Stimulated activated naive CD8-positive, alpha-beta T cell treated with anti-CD3 and anti-CD28 coated beads, Interleukin-15, amount 100 ng/mL, for 72 hours (primary cell): ENCODE measurements around the gene CEP162.
"Not testable (repeated sequence)": the region's sequence is repeated elsewhere in the genome, so short reads cannot be mapped to it uniquely, and the experiment has no call there.

Source experiments
- ATAC-seq: fragments of 150-1000 bp; cut with Tn5 transposase; 2 replicates; pipeline ENCODE4 v1.10.0; 2021; ENCODE audit warnings: mild to moderate bottlenecking, moderate library complexity
- DNase-seq, 2 donors: peaks; one replicate each; pipeline ENCODE4 v3.0.0; 2021 to 2022
- H3K27ac Mint-ChIP-seq, 2 donors: one replicate each; pipeline ENCODE4 v1.8.0; 2022; ENCODE audit warnings: mild to moderate bottlenecking in 2 of 2, mixed read lengths in 2 of 2, moderate library complexity in 2 of 2
- H3K27me3 Mint-ChIP-seq: one replicate; pipeline ENCODE4 v1.8.0; 2022; ENCODE audit warnings: mixed read lengths
- H3K4me1 Mint-ChIP-seq: one replicate; pipeline ENCODE4 v1.8.0; 2022; ENCODE audit warnings: mild to moderate bottlenecking, mixed read lengths
- H3K4me3 Mint-ChIP-seq, 2 donors: one replicate each; pipeline ENCODE4 v1.8.0; 2022; ENCODE audit warnings: mild to moderate bottlenecking in 2 of 2, mixed read lengths in 2 of 2, moderate library complexity in 1 of 2
- H3K9me3 Mint-ChIP-seq, 2 donors: one replicate each; pipeline ENCODE4 v1.8.0; 2022; ENCODE audit warnings: mixed read lengths in 2 of 2

Gene CEP162

DNA sequence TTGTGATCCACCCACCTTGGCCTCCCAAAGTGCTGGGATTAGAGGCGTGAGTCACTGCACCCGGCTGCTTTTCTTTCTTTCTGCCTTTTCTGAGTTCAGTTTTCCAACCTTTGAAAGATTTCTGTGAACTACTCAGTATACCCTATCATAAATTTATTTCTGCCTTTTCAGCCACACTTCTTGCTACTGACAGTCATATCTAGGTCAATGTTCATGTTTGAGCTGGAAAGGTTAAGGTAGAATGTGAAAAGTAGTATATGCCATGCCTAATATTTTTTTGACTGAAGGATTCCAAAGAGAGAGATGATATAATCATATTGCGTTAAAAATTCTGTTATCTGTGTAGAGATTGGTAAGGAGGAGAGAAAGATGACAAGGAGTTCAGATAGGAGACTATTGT, 25.9 kb upstream of the CEP162 start:
- Mint-ChIP-seq H3K27ac (no peak overlapping the region), H3K27me3 (peaks cover 39% of the 10 kb centered on the region), H3K9me3 (no peaks in the 10 kb centered on the region), H3K4me3 (no peak overlapping the region), H3K4me1 (no peaks in the 10 kb centered on the region)
- DNase-seq: no peak
- no peak for ATAC-seq

DNA sequence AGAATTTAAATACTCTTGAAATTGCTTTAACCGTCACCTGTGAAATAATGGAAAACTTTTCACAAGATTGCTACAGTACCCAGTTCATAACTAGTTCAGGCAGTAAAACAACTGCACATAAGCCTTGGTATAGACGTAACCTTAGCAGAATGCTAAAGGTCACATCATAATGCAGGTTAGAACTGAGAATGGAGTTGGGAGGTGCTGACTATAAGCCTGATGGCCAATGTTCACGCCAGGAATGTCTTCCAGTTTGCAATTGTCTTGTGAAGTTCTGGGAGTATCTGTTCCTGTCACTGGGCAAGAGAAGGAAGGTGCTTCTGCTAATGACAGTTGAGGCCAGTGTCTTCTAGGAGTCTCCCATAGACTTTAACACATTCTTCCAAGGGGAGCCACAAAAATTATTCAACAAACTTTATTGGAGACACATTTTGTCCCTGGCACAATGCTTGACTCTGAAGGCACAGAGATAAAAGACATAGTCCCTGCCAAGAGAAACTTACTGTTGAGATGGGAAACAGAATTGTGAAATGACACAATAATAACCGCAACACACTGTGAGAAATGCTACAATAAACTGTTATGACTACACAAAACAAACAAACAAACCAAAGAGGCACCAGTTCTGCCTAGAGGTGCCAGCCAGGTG, 24.6 kb upstream of the CEP162 start:
- DNase-seq (no peak), ATAC-seq (no peak)
- H3K4me3 Mint-ChIP-seq: no peak overlapping the region
- H3K4me1 Mint-ChIP-seq: no peaks in the 10 kb centered on the region
- H3K27me3 Mint-ChIP-seq: peaks cover 37% of the 10 kb centered on the region
- H3K9me3 Mint-ChIP-seq: no peaks in the 10 kb centered on the region
- no peak overlapping the region for H3K27ac Mint-ChIP-seq

DNA sequence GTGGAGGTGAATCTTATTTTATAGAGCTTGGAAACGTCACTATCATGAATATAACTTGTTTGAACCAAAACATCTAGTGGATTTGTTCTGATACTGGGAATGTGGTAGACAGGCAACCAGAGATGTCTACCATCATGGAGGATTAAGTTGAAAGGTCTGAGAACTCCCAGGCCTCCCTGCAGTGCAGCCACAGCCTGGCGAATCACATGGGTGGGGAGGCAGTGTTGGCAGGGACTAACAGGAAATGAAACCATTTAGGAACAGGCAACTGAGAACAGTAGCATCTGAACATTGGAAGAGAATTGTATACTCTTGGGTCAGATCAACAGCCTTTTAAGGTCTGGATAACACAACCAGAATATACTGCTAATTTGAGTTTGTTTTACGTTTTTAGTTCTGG, 22.3 kb upstream of the CEP162 start:
- no peaks in the 10 kb centered on the region for H3K9me3 Mint-ChIP-seq
- H3K27ac Mint-ChIP-seq: no peak overlapping the region
- no peaks in the 10 kb centered on the region for H3K4me1 Mint-ChIP-seq
- H3K4me3 Mint-ChIP-seq: no peak overlapping the region
- no peak for DNase-seq
- ATAC-seq: no peak
- peaks cover 33% of the 10 kb centered on the region for H3K27me3 Mint-ChIP-seq

DNA sequence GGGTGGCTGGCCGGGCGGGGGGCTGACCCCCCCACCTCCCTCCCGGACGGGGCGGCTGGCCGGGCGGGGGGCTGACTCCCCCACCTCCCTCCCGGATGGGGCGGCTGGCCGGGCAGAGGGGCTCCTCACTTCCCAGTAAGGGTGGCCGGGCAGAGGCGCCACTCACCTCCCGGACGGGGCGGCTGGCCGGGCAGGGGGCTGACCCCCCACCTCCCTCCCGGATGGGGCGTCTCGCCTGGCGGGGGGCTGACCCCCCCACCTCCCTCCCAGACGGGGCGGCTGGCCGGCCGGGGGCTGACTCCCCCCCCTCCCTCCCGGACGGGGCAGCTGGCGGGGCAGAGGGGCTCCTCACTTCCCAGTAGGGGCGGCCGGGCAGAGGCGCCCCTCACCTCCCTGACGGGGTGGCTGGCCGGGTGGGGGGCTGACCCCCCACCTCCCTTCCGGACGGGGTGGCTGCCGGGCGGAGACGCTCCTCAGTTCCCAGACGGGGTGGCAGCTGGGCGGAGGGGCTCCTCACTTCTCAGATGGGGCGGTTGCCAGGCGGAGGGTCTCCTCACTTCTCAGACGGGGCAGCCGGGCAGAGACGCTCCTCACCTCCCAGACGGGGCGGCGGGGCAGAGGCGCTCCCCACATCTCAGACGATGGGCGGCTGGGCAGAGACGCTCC, 17.1 kb upstream of the CEP162 start:
- H3K9me3 Mint-ChIP-seq, H3K27me3 Mint-ChIP-seq, H3K27ac Mint-ChIP-seq, H3K4me3 Mint-ChIP-seq, DNase-seq, H3K4me1 Mint-ChIP-seq, ATAC-seq: not testable (repeated sequence)

DNA sequence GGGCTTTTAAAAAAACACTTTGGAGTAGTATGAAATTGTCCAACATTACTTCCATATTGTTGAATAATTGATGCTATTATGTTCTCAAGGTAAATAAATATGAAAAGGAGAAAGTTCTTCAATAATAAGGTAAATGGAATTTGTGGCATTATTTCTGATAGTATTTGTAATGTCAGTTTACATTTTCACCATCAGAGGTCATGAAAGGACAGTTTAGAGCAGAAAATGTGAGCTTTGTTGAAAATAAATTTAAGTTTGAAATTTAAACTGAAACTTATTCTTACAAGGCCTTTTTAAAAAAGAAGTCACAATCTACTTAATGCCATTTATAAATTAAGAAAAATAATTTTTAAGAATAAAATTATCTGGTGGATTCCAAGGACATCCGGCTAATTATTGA, 15.8 kb upstream of the CEP162 start:
- Mint-ChIP-seq H3K4me3 (no peak overlapping the region), H3K27ac (no peak overlapping the region), H3K9me3 (no peaks in the 10 kb centered on the region), H3K27me3 (peaks cover 6% of the 10 kb centered on the region), H3K4me1 (no peaks in the 10 kb centered on the region)
- ATAC-seq (no peak), DNase-seq (no peak)

DNA sequence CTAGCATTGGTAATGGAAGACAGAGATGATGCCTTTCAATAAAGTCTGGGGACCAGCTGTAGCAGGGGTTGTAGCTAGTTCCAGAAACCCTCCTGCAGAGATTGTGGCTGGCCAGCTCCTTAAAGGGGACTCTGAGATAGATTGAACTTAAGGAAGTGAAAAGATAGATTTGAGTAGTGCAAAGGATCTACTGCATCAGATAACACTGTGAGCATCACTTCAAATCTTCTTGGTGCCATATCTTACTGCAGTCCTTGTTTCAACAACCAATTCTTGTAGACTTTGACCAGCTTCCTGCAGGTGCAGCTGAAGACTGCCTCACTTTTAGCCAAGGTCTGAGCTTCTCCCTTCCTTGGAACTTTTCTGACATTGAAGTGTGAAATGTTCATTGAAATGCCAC, 14.8 kb upstream of the CEP162 start:
- H3K27me3 Mint-ChIP-seq: peaks cover 13% of the 10 kb centered on the region
- H3K27ac Mint-ChIP-seq: no peak overlapping the region
- ATAC-seq (no peak), DNase-seq (no peak)
- H3K4me3 Mint-ChIP-seq: no peak overlapping the region
- peaks cover 0 to 7% of the 10 kb centered on the region in 2 donors for H3K9me3 Mint-ChIP-seq
- no peaks in the 10 kb centered on the region for H3K4me1 Mint-ChIP-seq

DNA sequence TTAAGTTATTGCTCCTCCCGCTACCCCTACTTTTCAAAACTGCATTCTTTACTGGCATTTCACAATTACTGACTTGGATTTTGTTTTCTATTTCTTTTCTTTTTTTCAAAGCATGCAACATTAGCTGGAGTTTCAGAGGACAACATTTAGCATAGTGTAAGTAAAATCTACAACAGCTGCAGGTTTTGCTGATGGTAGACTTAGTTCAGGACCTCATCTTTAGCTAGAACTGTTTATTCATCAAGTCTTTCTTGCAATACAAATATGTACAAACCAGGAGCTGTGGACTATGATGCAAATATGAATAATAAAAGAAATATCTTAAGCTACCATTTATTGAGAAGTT, 728 bp upstream of the CEP162 start:
- H3K4me1 Mint-ChIP-seq: peaks cover 9% of the 10 kb centered on the region
- no peaks in the 10 kb centered on the region for H3K9me3 Mint-ChIP-seq
- H3K27ac Mint-ChIP-seq: no peak overlapping the region
- H3K27me3 Mint-ChIP-seq: peaks cover 6% of the 10 kb centered on the region
- no peak for DNase-seq
- ATAC-seq: no peak
- peak overlapping the region; percentile 95 for H3K4me3 Mint-ChIP-seq

DNA sequence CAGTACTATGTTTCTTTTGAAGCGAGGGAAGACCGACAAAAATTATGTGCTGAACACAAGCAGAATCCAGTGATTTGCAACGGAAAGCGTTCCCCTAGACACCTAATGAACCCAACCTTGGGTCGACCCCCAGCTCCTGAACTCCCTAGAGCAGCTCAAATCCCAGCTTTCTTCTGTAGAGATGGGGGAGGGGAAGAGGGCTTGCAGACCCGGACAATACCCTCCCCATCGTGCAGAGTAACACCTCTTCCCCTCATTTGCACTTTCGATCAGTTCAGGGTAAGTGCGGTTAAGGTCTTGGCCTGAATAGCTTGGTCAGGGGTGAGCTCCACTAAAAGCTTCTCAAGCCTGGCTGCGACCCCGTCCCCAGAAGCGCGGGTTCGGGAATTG, 404 bp downstream of the CEP162 start:
- DNase-seq: no peak
- no peaks in the 10 kb centered on the region for H3K27me3 Mint-ChIP-seq
- no peaks in the 10 kb centered on the region for H3K9me3 Mint-ChIP-seq
- peak overlapping the region; percentile 94 to 95 for H3K27ac Mint-ChIP-seq
- H3K4me3 Mint-ChIP-seq: peak overlapping the region; percentile 95
- H3K4me1 Mint-ChIP-seq: peaks cover 9% of the 10 kb centered on the region
- peak; percentile 46 for ATAC-seq

DNA sequence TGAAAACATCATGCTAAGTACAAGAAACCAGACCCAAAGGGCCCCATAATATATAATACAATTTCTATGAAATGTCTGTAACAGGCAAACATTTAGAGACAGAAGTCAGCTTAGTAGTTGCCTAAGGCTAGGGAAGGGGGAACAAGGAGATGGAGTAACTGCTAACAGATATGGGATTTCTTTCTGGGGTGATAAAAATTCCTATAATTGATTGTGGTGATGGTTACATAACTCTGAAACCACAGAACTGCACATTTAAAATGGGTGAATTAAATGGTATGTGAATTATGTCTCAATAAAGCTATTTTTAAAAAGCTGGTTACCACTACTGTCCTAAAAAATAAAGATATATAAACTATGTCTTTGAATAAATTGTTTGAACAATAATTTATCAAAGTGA, 3.2 kb downstream of the CEP162 start:
- DNase-seq: no peak
- H3K27me3 Mint-ChIP-seq: no peaks in the 10 kb centered on the region
- no peak overlapping the region for H3K27ac Mint-ChIP-seq
- ATAC-seq: no peak
- peaks cover 9% of the 10 kb centered on the region for H3K4me1 Mint-ChIP-seq
- H3K4me3 Mint-ChIP-seq: no peak overlapping the region
- no peaks in the 10 kb centered on the region for H3K9me3 Mint-ChIP-seq

DNA sequence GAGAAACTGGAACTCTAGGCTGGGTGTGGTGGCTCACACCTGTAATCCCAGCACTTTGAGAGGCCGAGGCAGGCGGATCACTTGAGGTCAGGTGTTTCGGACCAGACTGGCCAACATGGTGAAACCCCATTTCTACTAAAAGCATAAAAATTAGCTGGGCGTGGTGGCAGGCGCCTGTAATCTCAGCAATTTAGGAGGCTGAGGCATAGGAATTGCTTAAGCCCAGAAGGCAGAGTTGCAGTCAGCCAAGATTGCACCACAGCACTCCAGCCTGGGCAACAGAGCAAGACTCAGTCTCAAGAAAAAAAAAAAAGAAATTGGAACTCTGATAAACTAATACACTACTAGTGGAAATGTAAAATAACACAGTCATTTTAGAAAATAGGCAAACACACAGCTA, 3.8 kb downstream of the CEP162 start:
- not testable (repeated sequence) for H3K4me1 Mint-ChIP-seq, H3K4me3 Mint-ChIP-seq, DNase-seq, H3K27me3 Mint-ChIP-seq, H3K9me3 Mint-ChIP-seq, H3K27ac Mint-ChIP-seq, ATAC-seq

DNA sequence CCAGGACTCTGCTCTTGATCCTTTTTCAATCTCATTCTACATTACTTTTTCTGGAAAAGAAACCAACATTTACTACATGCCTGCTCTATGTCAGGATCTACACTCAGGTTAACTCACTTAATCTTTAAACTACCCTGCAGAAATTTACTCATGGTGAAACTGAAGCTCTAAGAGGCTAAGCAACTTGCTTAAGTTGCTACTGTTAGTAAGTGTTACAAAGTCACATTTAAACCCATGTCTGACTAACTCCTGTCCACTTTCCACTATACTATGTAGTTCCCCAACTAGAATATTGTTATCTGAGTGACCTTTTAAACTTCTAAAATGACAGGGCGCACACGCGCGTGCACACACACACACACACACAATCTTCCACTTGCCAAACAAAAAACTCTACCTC, 5.0 kb downstream of the CEP162 start:
- no peak overlapping the region for H3K4me3 Mint-ChIP-seq
- H3K27me3 Mint-ChIP-seq: no peaks in the 10 kb centered on the region
- no peak overlapping the region for H3K27ac Mint-ChIP-seq
- ATAC-seq: no peak
- DNase-seq: no peak
- H3K9me3 Mint-ChIP-seq: no peaks in the 10 kb centered on the region
- no peaks in the 10 kb centered on the region for H3K4me1 Mint-ChIP-seq

DNA sequence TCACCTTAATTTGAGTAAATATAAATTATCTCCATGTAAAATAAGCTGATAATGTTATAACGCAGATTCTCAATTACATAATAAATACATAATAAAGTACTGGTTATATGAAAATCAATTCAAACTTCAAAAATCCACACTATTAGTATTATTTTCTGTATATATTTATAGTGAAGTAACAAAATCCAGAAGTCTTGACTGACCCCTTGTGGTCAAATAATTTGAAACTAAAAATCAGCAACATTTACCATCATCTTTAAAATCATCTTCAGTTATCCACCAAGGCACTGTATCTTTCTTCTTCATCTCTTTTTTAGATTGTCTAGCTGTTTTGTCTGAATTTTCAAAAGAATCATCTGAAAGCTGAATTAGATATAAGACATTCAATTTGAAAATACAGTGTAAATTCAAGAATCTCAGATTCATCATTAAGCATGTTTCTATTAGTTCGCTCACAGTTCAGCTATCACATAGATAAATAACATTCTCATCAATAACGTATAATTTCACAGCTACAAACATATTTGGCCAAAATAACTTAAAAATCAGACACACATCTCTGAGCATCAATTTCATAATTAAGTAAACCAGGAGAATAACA, 6.5 kb downstream of the CEP162 start:
- Mint-ChIP-seq H3K27me3 (no peaks in the 10 kb centered on the region), H3K4me3 (no peak overlapping the region), H3K4me1 (no peaks in the 10 kb centered on the region), H3K9me3 (no peaks in the 10 kb centered on the region), H3K27ac (no peak overlapping the region)
- DNase-seq: no peak
- no peak for ATAC-seq

DNA sequence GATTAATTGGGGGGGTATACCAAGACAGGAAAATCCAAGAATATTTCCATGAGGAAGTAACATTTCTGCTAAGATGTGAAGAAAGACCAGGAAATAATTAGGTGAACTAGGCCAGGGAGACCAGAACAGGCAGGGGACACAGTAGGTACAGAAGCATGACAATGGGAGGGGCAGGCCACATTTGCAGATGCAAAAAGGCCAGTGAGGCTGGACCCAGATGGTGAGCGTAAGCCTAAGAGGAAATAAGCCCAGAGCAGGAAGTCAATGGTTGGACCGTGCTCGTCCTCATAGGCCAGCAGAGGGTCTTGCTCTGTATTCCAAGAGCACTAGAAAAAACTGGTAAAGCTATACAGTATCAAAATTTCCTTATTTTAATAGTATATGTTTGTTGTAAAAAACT, 9.4 kb downstream of the CEP162 start:
- no peaks in the 10 kb centered on the region for H3K4me1 Mint-ChIP-seq
- no peaks in the 10 kb centered on the region for H3K27me3 Mint-ChIP-seq

DNA sequence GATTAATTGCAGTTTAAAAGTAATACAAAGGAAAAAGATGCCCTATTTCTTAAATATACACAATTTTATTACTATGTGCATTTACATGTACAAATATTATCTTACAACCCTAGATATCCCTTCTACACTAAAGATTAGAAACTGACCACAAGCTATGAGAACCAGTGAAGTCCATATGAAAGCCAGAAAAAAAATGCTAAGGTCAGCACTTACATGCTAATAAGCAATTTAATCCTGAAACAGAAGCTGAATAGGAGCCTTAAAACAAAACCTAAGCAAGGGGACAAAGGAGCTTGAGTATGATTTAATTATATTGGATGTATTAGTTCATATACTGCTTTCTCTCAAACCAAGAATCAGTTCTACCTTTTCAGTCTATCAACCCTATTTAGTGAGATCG, 14.2 kb downstream of the CEP162 start:
- Mint-ChIP-seq H3K27ac (no peak overlapping the region), H3K9me3 (no peaks in the 10 kb centered on the region), H3K4me3 (no peak overlapping the region), H3K4me1 (no peaks in the 10 kb centered on the region), H3K27me3 (no peaks in the 10 kb centered on the region)
- ATAC-seq: no peak
- no peak for DNase-seq

More for the DNA sequence above, 9.4 kb downstream of the CEP162 start:
- Mint-ChIP-seq H3K4me3 (no peak overlapping the region), H3K27ac (no peak overlapping the region), H3K9me3 (no peaks in the 10 kb centered on the region)
- DNase-seq (no peak), ATAC-seq (no peak)

DNA sequence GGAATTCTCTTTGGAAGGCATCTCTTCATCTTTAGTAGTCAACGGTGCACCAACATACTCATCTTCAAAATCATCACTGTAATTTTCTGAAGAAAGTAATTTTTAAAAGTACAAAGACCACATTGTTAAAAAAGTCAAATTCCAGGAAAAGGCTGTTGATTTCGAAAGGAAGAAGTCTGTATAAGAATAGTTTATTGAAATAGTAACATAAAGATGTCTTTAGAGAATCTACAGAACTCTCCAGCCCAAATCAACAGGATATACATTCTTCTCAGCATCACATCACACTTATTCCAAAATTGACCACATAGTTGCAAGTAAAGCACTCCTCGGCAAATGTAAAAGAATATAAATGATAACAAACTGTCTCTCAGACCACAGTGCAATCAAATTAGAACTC, 23.4 kb downstream of the CEP162 start:
- H3K27me3 Mint-ChIP-seq: no peaks in the 10 kb centered on the region
- no peaks in the 10 kb centered on the region for H3K4me1 Mint-ChIP-seq
- DNase-seq (no peak), ATAC-seq (no peak)
- H3K4me3 Mint-ChIP-seq: no peak overlapping the region
- no peak overlapping the region for H3K27ac Mint-ChIP-seq
- H3K9me3 Mint-ChIP-seq: no peaks in the 10 kb centered on the region

DNA sequence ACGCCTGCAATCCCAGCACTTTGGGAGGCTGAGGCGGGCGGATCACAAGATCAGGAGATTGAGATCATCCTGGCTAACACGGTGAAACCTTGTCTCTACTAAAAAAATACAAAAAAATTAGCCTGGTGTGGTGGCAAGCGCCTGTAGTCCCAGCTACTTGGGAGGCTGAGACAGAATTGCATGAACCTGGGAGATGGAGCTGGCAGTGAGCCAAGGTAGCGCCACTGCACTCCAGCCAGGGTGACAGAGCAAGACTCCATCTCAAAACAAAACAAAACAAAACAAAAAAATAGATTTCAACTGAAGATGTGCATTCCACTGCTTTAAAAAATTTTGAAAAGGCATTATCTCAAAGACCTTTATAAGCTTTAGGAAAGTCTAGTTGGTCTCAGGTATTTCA, 27.5 kb downstream of the CEP162 start:
- H3K4me1 Mint-ChIP-seq, ATAC-seq, H3K4me3 Mint-ChIP-seq, H3K9me3 Mint-ChIP-seq, DNase-seq, H3K27me3 Mint-ChIP-seq, H3K27ac Mint-ChIP-seq: not testable (repeated sequence)

DNA sequence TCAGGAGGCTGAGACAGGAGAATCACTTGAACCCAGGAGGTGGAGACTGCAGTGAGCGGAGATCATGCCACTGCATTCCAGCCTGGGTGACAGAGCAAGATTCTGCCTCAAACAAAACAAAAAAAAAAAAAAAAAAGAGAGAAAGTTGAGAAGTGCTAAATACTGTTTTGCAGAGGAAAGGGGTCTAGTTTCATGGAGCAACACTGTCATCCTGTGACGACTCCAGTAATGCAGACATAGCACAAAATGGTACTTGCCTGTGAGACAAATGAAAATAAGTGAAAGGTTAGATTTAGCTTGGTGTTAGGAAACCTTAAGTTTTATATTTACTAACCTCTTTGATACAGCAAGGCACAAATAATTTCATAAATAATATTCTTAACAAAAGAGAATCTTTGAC, 29.7 kb downstream of the CEP162 start:
- H3K4me3 Mint-ChIP-seq: no peak overlapping the region
- no peaks in the 10 kb centered on the region for H3K27me3 Mint-ChIP-seq
- DNase-seq (no peak), ATAC-seq (no peak)
- H3K9me3 Mint-ChIP-seq: no peaks in the 10 kb centered on the region
- H3K27ac Mint-ChIP-seq: no peak overlapping the region
- H3K4me1 Mint-ChIP-seq: no peaks in the 10 kb centered on the region
